ENCODE data around the gene MAPK12. TPM values are rescaled to one million over a fixed set of nuclear protein-coding genes. Genes with fewer than 3 reads are reported as not detected.

The MAPK12 gene
- total RNA-seq, 1 donor from 2014 or later = 33.4 TPM

DNA sequence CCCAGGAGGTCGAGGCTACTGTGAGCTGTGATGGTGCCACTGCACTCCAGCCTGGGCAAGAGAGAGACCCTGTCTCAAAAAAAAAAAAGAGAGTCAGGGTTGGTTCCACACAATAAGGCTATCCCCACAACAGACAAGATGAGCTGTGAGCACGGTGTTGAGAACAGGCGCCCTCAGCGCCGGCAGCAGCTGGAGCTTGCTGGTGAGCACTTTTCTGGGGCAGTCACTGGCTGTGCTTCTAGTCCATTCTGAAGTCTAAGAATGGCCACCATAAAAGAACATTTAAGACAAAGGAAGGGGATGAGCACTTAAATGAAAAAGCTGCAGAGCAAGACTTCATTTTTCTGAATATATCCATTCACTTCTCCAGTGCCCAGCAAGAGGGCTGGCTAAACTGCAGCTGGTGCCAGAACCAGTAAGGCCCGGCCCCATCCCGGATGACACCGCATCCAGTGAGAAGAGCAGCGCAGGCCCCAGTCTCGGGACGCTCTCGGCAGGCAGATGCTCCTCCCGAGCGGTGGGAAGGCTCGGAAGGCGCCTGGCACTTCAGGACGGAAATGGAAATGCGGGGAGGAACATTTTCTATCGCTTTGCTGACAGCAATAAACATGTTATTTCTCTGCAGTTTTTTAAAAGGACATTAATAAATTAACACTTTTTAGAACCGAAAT lies 28.9 kb downstream of the MAPK12 start:
- H3K27me3 Mint-ChIP-seq (ENCODE audit: unreplicated experiment) = peaks cover 13% of the 10 kb centered on the region
- H3K4me1 Mint-ChIP-seq (ENCODE audit: unreplicated experiment) = no peaks in the 10 kb centered on the region
- peaks cover 33% of the 10 kb centered on the region for H3K36me3 Mint-ChIP-seq (ENCODE audit: low read depth, unreplicated experiment)
- TF ChIP-seq, protein P1, sequence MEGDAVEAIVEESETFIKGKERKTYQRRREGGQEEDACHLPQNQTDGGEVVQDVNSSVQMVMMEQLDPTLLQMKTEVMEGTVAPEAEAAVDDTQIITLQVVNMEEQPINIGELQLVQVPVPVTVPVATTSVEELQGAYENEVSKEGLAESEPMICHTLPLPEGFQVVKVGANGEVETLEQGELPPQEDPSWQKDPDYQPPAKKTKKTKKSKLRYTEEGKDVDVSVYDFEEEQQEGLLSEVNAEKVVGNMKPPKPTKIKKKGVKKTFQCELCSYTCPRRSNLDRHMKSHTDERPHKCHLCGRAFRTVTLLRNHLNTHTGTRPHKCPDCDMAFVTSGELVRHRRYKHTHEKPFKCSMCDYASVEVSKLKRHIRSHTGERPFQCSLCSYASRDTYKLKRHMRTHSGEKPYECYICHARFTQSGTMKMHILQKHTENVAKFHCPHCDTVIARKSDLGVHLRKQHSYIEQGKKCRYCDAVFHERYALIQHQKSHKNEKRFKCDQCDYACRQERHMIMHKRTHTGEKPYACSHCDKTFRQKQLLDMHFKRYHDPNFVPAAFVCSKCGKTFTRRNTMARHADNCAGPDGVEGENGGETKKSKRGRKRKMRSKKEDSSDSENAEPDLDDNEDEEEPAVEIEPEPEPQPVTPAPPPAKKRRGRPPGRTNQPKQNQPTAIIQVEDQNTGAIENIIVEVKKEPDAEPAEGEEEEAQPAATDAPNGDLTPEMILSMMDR (IDR thresholded peaks at IDR 0.05; ENCODE audit: unreplicated experiment) = no peak
- H3K4me3 Mint-ChIP-seq (ENCODE audit: unreplicated experiment) = no peak overlapping the region
- peak overlapping the region; percentile 30 for H3K27ac Mint-ChIP-seq (ENCODE audit: unreplicated experiment)
- DNase-seq (ENCODE audit: low spot score) = no peak
- H3K9me3 Mint-ChIP-seq (ENCODE audit: unreplicated experiment) = no peaks in the 10 kb centered on the region

DNA sequence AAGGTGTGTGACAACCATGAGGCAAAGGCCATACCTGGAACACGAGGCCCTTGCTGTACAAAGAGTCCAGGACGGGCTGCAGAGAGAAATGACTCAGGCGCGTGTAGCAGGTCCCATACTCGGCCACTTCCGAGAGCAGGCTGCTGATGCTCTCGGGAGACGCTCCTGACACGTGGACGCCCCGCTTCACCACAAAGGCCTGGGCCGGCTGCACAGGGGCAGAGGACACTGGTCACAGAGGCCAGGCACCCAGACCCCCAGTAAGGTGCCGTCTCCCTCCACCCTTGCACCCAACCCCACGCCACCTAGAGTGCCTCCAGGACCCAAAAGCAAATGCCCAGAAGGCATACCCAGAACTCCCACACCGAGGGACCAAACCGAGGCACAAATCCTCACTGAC lies 32.1 kb downstream of the MAPK12 start:
- no peak overlapping the region for H3K27ac Mint-ChIP-seq (ENCODE audit: unreplicated experiment)

DNA sequence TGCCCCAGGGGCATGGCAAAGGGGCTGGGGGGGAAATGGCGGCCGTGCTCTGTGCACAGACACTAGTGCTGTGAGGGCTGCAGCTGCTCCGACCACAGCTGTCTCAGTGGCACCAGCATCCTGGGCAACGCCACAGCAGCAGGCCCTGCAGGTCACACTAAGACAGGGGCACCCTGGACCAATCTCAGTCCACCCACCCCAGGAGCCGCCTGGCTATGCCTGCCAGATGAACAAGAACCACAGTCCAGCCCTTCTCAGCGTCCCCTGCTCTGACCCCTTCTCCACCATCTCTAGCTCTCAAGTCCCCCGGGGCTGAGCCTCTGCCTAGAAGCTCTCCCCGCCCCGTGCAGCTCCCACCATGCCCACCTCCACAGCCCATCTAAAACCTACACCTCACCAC lies 33.1 kb downstream of the MAPK12 start:
- Mint-ChIP-seq H3K27me3 (ENCODE audit: unreplicated experiment) (peaks cover 9% of the 10 kb centered on the region), H3K36me3 (ENCODE audit: low read depth, unreplicated experiment) (peaks cover 25% of the 10 kb centered on the region), H3K27ac (ENCODE audit: unreplicated experiment) (no peak overlapping the region), H3K4me1 (ENCODE audit: unreplicated experiment) (no peaks in the 10 kb centered on the region), H3K4me3 (ENCODE audit: unreplicated experiment) (no peak overlapping the region), H3K9me3 (ENCODE audit: unreplicated experiment) (no peaks in the 10 kb centered on the region)
- TF ChIP-seq, protein P1 (IDR thresholded peaks at IDR 0.05; ENCODE audit: unreplicated experiment) = no peak
- DNase-seq (ENCODE audit: low spot score) = no peak

More for the DNA sequence above, 32.1 kb downstream of the MAPK12 start:
- TF ChIP-seq, protein P1 (IDR thresholded peaks at IDR 0.05; ENCODE audit: unreplicated experiment) = no peak
- H3K27me3 Mint-ChIP-seq (ENCODE audit: unreplicated experiment) = peaks cover 12% of the 10 kb centered on the region
- H3K4me3 Mint-ChIP-seq (ENCODE audit: unreplicated experiment) = peak overlapping the region; percentile 78
- H3K4me1 Mint-ChIP-seq (ENCODE audit: unreplicated experiment) = no peaks in the 10 kb centered on the region
- peaks cover 27% of the 10 kb centered on the region for H3K36me3 Mint-ChIP-seq (ENCODE audit: low read depth, unreplicated experiment)
- DNase-seq (ENCODE audit: low spot score) = no peak
- no peaks in the 10 kb centered on the region for H3K9me3 Mint-ChIP-seq (ENCODE audit: unreplicated experiment)

DNA sequence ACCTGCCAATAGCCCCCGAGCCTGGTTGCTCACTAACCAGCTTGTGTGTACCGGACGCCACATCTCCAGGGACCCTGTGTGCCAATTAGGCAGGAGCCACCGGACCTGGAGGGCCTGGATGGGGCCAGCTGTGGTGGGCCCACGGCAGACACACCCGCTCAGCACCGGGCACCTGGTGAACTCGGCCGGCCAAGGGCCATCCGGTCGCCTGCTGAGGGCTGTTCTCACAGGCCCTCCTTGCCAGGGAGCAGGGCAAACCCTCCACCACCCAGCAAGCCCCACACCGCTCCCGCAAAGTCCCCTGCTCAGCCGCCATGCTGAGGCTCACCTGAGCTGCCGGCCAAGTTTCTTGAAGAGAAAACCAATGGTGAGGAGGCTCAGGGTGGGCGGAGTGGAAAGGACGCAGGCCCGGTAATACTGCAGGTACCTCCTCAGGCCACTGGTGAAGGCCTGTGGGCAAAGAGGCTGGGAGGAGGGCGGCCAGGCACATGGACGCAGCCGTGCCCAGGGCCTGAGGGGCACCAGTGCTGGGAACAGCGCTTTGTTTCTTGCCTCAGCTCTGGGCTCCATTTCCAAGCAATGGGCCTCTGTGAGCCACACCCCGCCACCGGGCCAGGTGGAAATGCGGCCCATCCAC lies 33.8 kb downstream of the MAPK12 start:
- Mint-ChIP-seq H3K27ac (ENCODE audit: unreplicated experiment) (no peak overlapping the region), H3K9me3 (ENCODE audit: unreplicated experiment) (no peaks in the 10 kb centered on the region)
- DNase-seq (ENCODE audit: low spot score) = no peak

DNA sequence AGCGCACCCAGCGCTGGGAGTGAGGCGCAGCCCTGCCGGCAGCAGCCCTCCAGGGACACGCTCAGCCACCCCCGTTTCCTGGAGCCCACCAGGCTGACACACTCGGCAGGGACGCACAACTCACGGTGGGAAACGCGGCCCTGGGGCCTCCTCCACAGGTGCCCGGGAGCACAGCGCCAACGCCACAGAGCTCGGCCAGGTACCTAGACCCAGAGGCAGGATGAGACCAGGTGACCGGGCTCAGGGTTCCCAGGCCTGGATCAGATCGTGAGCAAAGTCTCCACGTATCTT lies 34.7 kb downstream of the MAPK12 start:
- Mint-ChIP-seq H3K4me3 (ENCODE audit: unreplicated experiment) (no peak overlapping the region), H3K27ac (ENCODE audit: unreplicated experiment) (no peak overlapping the region), H3K36me3 (ENCODE audit: low read depth, unreplicated experiment) (peaks cover 24% of the 10 kb centered on the region), H3K4me1 (ENCODE audit: unreplicated experiment) (no peaks in the 10 kb centered on the region), H3K9me3 (ENCODE audit: unreplicated experiment) (no peaks in the 10 kb centered on the region), H3K27me3 (ENCODE audit: unreplicated experiment) (peaks cover 10% of the 10 kb centered on the region)
- no peak for DNase-seq (ENCODE audit: low spot score)
- TF ChIP-seq, protein P1 (IDR thresholded peaks at IDR 0.05; ENCODE audit: unreplicated experiment) = no peak

More for the DNA sequence above, 33.8 kb downstream of the MAPK12 start:
- peaks cover 27% of the 10 kb centered on the region for H3K36me3 Mint-ChIP-seq (ENCODE audit: low read depth, unreplicated experiment)
- H3K27me3 Mint-ChIP-seq (ENCODE audit: unreplicated experiment) = peaks cover 9% of the 10 kb centered on the region
- H3K4me1 Mint-ChIP-seq (ENCODE audit: unreplicated experiment) = no peaks in the 10 kb centered on the region
- TF ChIP-seq, protein P1 (IDR thresholded peaks at IDR 0.05; ENCODE audit: unreplicated experiment) = no peak
- no peak overlapping the region for H3K4me3 Mint-ChIP-seq (ENCODE audit: unreplicated experiment)
